ENCODE results near the gene SIRT3.

The SIRT3 gene

GRCh38 chr11:218815-219593, 17.1 kb downstream of the SIRT3 start:
- TF ChIP-seq, protein P1, sequence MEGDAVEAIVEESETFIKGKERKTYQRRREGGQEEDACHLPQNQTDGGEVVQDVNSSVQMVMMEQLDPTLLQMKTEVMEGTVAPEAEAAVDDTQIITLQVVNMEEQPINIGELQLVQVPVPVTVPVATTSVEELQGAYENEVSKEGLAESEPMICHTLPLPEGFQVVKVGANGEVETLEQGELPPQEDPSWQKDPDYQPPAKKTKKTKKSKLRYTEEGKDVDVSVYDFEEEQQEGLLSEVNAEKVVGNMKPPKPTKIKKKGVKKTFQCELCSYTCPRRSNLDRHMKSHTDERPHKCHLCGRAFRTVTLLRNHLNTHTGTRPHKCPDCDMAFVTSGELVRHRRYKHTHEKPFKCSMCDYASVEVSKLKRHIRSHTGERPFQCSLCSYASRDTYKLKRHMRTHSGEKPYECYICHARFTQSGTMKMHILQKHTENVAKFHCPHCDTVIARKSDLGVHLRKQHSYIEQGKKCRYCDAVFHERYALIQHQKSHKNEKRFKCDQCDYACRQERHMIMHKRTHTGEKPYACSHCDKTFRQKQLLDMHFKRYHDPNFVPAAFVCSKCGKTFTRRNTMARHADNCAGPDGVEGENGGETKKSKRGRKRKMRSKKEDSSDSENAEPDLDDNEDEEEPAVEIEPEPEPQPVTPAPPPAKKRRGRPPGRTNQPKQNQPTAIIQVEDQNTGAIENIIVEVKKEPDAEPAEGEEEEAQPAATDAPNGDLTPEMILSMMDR (IDR thresholded peaks at IDR 0.05), result no peak
- TF ChIP-seq ZFX (IDR thresholded peaks at IDR 0.05; ENCODE audit: borderline replicate concordance), result no peak
- H3K27ac ChIP-seq, result no peak overlapping the region

- no peak overlapping the region for H3K27ac ChIP-seq
- TF ChIP-seq, protein P1 (IDR thresholded peaks at IDR 0.05), result no peak
- TF ChIP-seq ZFX (IDR thresholded peaks at IDR 0.05; ENCODE audit: borderline replicate concordance), result no peak
Measured at GRCh38 chr11:217704-218103, 18.4 kb downstream of the SIRT3 start.

GRCh38 chr11:216081-216974, 19.8 kb downstream of the SIRT3 start:
- TF ChIP-seq ZFX (IDR thresholded peaks at IDR 0.05; ENCODE audit: borderline replicate concordance), result no peak
- TF ChIP-seq, protein P1 (IDR thresholded peaks at IDR 0.05), result no peak
- peak overlapping the region; percentile 20; the same call in 1 of the 2 replicates for H3K27ac ChIP-seq

- no peak for TF ChIP-seq ZFX (IDR thresholded peaks at IDR 0.05; ENCODE audit: borderline replicate concordance)
- TF ChIP-seq, protein P1 (IDR thresholded peaks at IDR 0.05), result no peak
- peak overlapping the region; percentile 20; the same call in 1 of the 2 replicates for H3K27ac ChIP-seq
Measured at GRCh38 chr11:215581-216037, 20.5 kb downstream of the SIRT3 start.

GRCh38 chr11:214083-214482, 22.1 kb downstream of the SIRT3 start:
- TF ChIP-seq ZFX (IDR thresholded peaks at IDR 0.05; ENCODE audit: borderline replicate concordance), result no peak
- TF ChIP-seq, protein P1 (IDR thresholded peaks at IDR 0.05), result no peak
- H3K27ac ChIP-seq, result no peak overlapping the region; the same call in 1 of the 2 replicates

- no peak overlapping the region for H3K27ac ChIP-seq
- TF ChIP-seq, protein P1 (IDR thresholded peaks at IDR 0.05), result no peak
- no peak for TF ChIP-seq ZFX (IDR thresholded peaks at IDR 0.05; ENCODE audit: borderline replicate concordance)
Measured at GRCh38 chr11:213111-213510, 23.0 kb downstream of the SIRT3 start.
